ENCODE results near the gene SLC35B2.

Gene SLC35B2

GRCh38 chr6:44272999-44273566 lies 15.8 kb upstream of the SLC35B2 start:
- 85 to 92% methylated on average over 20 to 22 of the region's 23 CpGs for WGBS, 2 experiments (ENCODE audit: insufficient coverage in 2 of 2)
- Histone ChIP-seq H3K4me3 (ENCODE audit: extremely low read depth, insufficient read depth, low read length, poor library complexity, severe bottlenecking) (no peak overlapping the region), H3K27ac (ENCODE audit: low read depth, low read length, severe bottlenecking) (no peak overlapping the region), H3K9me3 (ENCODE audit: control insufficient read depth, low read length) (no peaks in the 10 kb centered on the region), H3K4me1 (ENCODE audit: control insufficient read depth, insufficient read depth, low read length, poor library complexity, severe bottlenecking) (peaks cover 6% of the 10 kb centered on the region), H3K36me3 (ENCODE audit: control insufficient read depth, insufficient read depth, low read length) (no peaks in the 10 kb centered on the region)

GRCh38 chr6:44272529-44272928 lies 15.2 kb upstream of the SLC35B2 start:
- 78 to 92% methylated on average over 3 of the region's 3 CpGs for WGBS, 2 experiments (ENCODE audit: insufficient coverage in 2 of 2)
- Histone ChIP-seq H3K9me3 (ENCODE audit: control insufficient read depth, low read length) (no peaks in the 10 kb centered on the region), H3K27ac (ENCODE audit: low read depth, low read length, severe bottlenecking) (no peak overlapping the region), H3K4me1 (ENCODE audit: control insufficient read depth, insufficient read depth, low read length, poor library complexity, severe bottlenecking) (peaks cover 7% of the 10 kb centered on the region), H3K36me3 (ENCODE audit: control insufficient read depth, insufficient read depth, low read length) (no peaks in the 10 kb centered on the region), H3K4me3 (ENCODE audit: extremely low read depth, insufficient read depth, low read length, poor library complexity, severe bottlenecking) (no peak overlapping the region)

GRCh38 chr6:44271914-44272313 lies 14.6 kb upstream of the SLC35B2 start:
- H3K36me3 ChIP-seq (ENCODE audit: control insufficient read depth, insufficient read depth, low read length): no peaks in the 10 kb centered on the region
- no peak overlapping the region for H3K4me3 ChIP-seq (ENCODE audit: extremely low read depth, insufficient read depth, low read length, poor library complexity, severe bottlenecking)
- H3K9me3 ChIP-seq (ENCODE audit: control insufficient read depth, low read length): no peaks in the 10 kb centered on the region
- WGBS, 2 experiments (ENCODE audit: insufficient coverage in 2 of 2): 40 to 86% methylated on average over 1 to 2 of the region's 3 CpGs
- H3K27ac ChIP-seq (ENCODE audit: low read depth, low read length, severe bottlenecking): no peak overlapping the region
- H3K4me1 ChIP-seq (ENCODE audit: control insufficient read depth, insufficient read depth, low read length, poor library complexity, severe bottlenecking): peaks cover 7% of the 10 kb centered on the region

DNA sequence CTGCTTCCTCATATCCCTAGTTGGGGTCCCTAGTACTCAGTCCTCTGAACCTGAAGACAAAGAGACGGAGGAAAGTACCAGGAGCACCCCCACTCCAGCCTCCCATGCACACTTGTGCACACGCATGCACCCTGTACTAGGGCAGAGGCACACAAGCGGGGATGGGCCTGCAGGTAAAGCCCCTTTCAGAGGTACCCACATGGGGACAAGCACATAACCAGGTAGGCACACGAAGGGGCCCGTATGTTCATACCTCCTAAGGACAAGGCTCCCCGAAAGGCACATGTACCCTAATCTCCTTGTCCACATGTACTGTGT lies 14.0 kb upstream of the SLC35B2 start:
- H3K4me1 ChIP-seq (ENCODE audit: control insufficient read depth, insufficient read depth, low read length, poor library complexity, severe bottlenecking): peaks cover 7% of the 10 kb centered on the region
- H3K9me3 ChIP-seq (ENCODE audit: control insufficient read depth, low read length): no peaks in the 10 kb centered on the region
- H3K4me3 ChIP-seq (ENCODE audit: extremely low read depth, insufficient read depth, low read length, poor library complexity, severe bottlenecking): no peak overlapping the region
- 85 to 91% methylated on average over 6 of the region's 6 CpGs for WGBS, 2 experiments (ENCODE audit: insufficient coverage in 2 of 2)
- no peak overlapping the region for H3K27ac ChIP-seq (ENCODE audit: low read depth, low read length, severe bottlenecking)
- no peaks in the 10 kb centered on the region for H3K36me3 ChIP-seq (ENCODE audit: control insufficient read depth, insufficient read depth, low read length)

GRCh38 chr6:44270526-44271405 lies 13.4 kb upstream of the SLC35B2 start:
- Histone ChIP-seq H3K9me3 (ENCODE audit: control insufficient read depth, low read length) (no peaks in the 10 kb centered on the region), H3K27ac (ENCODE audit: low read depth, low read length, severe bottlenecking) (no peak overlapping the region), H3K36me3 (ENCODE audit: control insufficient read depth, insufficient read depth, low read length) (no peaks in the 10 kb centered on the region), H3K4me1 (ENCODE audit: control insufficient read depth, insufficient read depth, low read length, poor library complexity, severe bottlenecking) (peaks cover 7% of the 10 kb centered on the region), H3K4me3 (ENCODE audit: extremely low read depth, insufficient read depth, low read length, poor library complexity, severe bottlenecking) (peak overlapping the region; percentile 19)
- WGBS, 2 experiments (ENCODE audit: insufficient coverage in 2 of 2): 0 to 6% methylated on average over 24 to 30 of the region's 90 CpGs

DNA sequence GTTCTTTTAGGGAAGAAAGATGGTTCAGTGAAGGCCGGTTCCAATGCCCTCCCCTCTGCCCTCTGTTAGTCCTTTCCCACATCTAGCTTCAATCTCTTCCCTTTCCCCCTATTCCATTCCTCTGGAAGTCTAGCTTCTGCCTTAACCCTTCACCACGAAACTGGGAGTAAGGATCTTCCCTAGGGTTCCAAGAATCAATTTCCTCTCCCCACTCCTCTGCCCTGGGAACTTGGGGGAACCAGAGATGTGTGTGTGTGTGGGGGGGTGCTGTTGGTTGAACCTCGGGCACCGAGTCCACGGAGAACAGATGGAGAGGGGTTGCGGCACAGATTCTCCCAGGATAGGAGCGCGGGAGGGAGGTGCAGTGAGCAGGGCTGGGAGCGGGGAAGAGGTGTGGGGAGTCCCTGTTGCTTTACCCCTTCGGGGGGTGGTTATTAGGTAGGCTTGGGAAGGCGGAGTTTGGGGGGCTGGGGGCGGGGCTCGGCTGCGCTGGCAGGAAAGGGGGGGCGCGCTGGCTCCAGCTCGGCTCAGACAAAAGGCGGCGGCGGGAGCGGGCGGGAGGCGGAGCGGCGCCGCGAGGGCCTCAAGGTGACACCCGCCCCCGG lies 12.7 kb upstream of the SLC35B2 start, which contains the start of gene TMEM151B:
TMEM151B (plus strand) TSS at position 530 of the 605 bp plus-strand sequence. CDS start 293 bp downstream, outside the sequence.
- WGBS, 2 experiments (ENCODE audit: insufficient coverage in 2 of 2): 14 to 18% methylated on average over 5 to 6 of the region's 29 CpGs
- Histone ChIP-seq H3K4me1 (ENCODE audit: control insufficient read depth, insufficient read depth, low read length, poor library complexity, severe bottlenecking) (peaks cover 7% of the 10 kb centered on the region), H3K36me3 (ENCODE audit: control insufficient read depth, insufficient read depth, low read length) (no peaks in the 10 kb centered on the region), H3K27ac (ENCODE audit: low read depth, low read length, severe bottlenecking) (no peak within 1 kb of the TSS), H3K4me3 (ENCODE audit: extremely low read depth, insufficient read depth, low read length, poor library complexity, severe bottlenecking) (peak within 1 kb of the TSS; percentile 19), H3K9me3 (ENCODE audit: control insufficient read depth, low read length) (no peaks in the 10 kb centered on the region)

DNA sequence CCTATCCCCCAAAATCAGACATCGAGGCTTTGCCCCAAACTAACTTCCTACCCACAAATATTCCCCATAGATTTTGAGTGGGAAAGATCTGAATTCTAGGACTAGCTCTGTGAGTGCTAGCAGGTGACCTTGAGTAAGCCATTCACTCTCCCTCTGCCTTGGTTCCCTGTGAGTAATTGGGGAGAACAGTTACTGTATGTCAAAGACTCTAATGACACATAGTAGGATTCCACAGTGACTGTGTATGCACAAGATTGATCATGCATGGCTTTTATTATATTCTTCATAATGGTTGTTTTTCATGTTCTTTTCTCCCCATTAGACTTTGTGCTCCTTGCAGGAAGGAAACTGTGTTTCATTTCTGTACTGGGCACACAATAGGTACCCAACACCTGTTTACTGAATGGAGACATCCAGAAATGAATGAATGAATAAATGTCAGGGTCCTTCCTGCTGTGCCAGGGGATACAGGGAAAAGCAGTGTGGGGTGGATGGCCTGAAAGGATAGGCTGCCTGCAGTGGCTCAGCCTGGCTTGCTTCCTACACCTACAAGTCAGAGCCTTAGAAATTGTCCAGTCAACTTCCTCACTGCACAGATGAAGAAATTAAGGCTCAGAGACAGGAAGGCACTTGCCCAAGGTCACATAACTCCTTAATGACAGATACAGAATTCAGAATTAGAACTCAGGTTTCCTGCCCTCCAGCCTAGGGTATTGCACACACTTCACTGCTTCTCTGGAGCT lies 12.0 kb upstream of the SLC35B2 start:
- Histone ChIP-seq H3K36me3 (ENCODE audit: control insufficient read depth, insufficient read depth, low read length) (no peaks in the 10 kb centered on the region), H3K4me1 (ENCODE audit: control insufficient read depth, insufficient read depth, low read length, poor library complexity, severe bottlenecking) (peaks cover 9% of the 10 kb centered on the region), H3K4me3 (ENCODE audit: extremely low read depth, insufficient read depth, low read length, poor library complexity, severe bottlenecking) (no peak overlapping the region), H3K9me3 (ENCODE audit: control insufficient read depth, low read length) (no peaks in the 10 kb centered on the region), H3K27ac (ENCODE audit: low read depth, low read length, severe bottlenecking) (no peak overlapping the region)
- no CpG with 5 or more reads among the region's 1 CpG for WGBS, 2 experiments (ENCODE audit: insufficient coverage in 2 of 2)

DNA sequence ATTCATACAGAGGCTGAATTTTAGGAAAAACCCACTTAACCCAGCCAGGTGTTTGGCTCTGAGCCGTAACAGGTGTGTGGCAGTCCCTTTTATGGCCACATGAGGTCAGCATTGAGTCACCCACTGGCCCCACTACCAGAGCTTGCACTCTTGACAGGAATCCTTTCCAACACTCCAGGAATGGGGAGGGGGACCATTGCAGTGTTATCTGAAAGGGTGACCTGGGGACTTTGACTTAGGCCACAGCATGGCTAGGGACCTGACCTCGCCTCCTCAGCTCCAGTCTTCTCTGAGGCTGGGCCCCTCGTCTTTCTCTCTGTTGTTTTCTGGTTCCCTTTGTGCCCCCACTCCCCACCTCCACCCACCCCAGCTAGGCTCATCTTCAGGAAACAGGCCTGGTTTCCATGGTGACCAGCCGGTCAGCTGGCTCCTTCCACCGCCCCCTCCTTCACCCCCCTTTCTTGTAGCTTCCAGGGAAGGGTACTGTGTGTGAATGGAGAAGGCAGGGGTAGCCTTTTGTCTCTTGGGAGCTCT lies 10.8 kb upstream of the SLC35B2 start:
- Histone ChIP-seq H3K4me3 (ENCODE audit: extremely low read depth, insufficient read depth, low read length, poor library complexity, severe bottlenecking) (no peak overlapping the region), H3K36me3 (ENCODE audit: control insufficient read depth, insufficient read depth, low read length) (no peaks in the 10 kb centered on the region), H3K4me1 (ENCODE audit: control insufficient read depth, insufficient read depth, low read length, poor library complexity, severe bottlenecking) (peaks cover 20% of the 10 kb centered on the region), H3K27ac (ENCODE audit: low read depth, low read length, severe bottlenecking) (no peak overlapping the region), H3K9me3 (ENCODE audit: control insufficient read depth, low read length) (no peaks in the 10 kb centered on the region)
- 0 to 6% methylated on average over 2 of the region's 5 CpGs for WGBS, 2 experiments (ENCODE audit: insufficient coverage in 2 of 2)

- Histone ChIP-seq H3K27ac (ENCODE audit: low read depth, low read length, severe bottlenecking) (no peak overlapping the region), H3K4me1 (ENCODE audit: control insufficient read depth, insufficient read depth, low read length, poor library complexity, severe bottlenecking) (peaks cover 29% of the 10 kb centered on the region), H3K4me3 (ENCODE audit: extremely low read depth, insufficient read depth, low read length, poor library complexity, severe bottlenecking) (no peak overlapping the region), H3K36me3 (ENCODE audit: control insufficient read depth, insufficient read depth, low read length) (peaks cover 3% of the 10 kb centered on the region), H3K9me3 (ENCODE audit: control insufficient read depth, low read length) (no peaks in the 10 kb centered on the region)
- WGBS, 2 experiments (ENCODE audit: insufficient coverage in 2 of 2): 75 to 87% methylated on average over 7 to 9 of the region's 10 CpGs
Observed at GRCh38 chr6:44267252-44267651, 9.9 kb upstream of the SLC35B2 start.

GRCh38 chr6:44266347-44266746 lies 9.0 kb upstream of the SLC35B2 start:
- no peak overlapping the region for H3K27ac ChIP-seq (ENCODE audit: low read depth, low read length, severe bottlenecking)
- H3K36me3 ChIP-seq (ENCODE audit: control insufficient read depth, insufficient read depth, low read length): peaks cover 10% of the 10 kb centered on the region
- WGBS, 2 experiments (ENCODE audit: insufficient coverage in 2 of 2): 94 to 100% methylated on average over 3 of the region's 3 CpGs
- H3K4me1 ChIP-seq (ENCODE audit: control insufficient read depth, insufficient read depth, low read length, poor library complexity, severe bottlenecking): peaks cover 30% of the 10 kb centered on the region
- no peak overlapping the region for H3K4me3 ChIP-seq (ENCODE audit: extremely low read depth, insufficient read depth, low read length, poor library complexity, severe bottlenecking)
- H3K9me3 ChIP-seq (ENCODE audit: control insufficient read depth, low read length): no peaks in the 10 kb centered on the region
